OCI-LY1 (cell line): ENCODE results near the gene MTMR3.

Experiments used
- H2AFZ ChIP-seq: fragments of 200-600 bp; sonication (generic), shearing (Covaris generic); 2 replicates; pipeline ENCODE4 v1.6.0; 2014; ENCODE audit warnings: antibody characterized with exemption, mild to moderate bottlenecking, low read length
- H3F3A ChIP-seq: fragments of 200-600 bp; sonication (generic), shearing (Covaris generic); 2 replicates; pipeline ENCODE4 v1.6.0; 2014; ENCODE audit warnings: mild to moderate bottlenecking, antibody characterized with exemption, low read length, moderate library complexity; ENCODE audit not compliant: insufficient read depth
- H3K27ac ChIP-seq: fragments of 200-600 bp; sonication (generic); 2 replicates; pipeline ENCODE4 v1.5.1; 2014; ENCODE audit warnings: low read length, mixed run types, mild to moderate bottlenecking, low read depth; ENCODE audit not compliant: poor library complexity, severe bottlenecking
- H3K27me3 ChIP-seq: fragments of 200-600 bp; sonication (generic); 2 replicates; pipeline ENCODE4 v1.6.0; 2014; ENCODE audit warnings: antibody characterized with exemption, mild to moderate bottlenecking, low read length, moderate library complexity; ENCODE audit not compliant: insufficient read depth
- H3K36me3 ChIP-seq: fragments of 200-600 bp; sonication (generic); 2 replicates; pipeline ENCODE4 v1.6.1; 2014; ENCODE audit warnings: mild to moderate bottlenecking, antibody characterized with exemption, low read length, moderate library complexity, mixed read lengths; ENCODE audit not compliant: insufficient read depth
- H3K4me1 ChIP-seq: fragments of 200-600 bp; sonication (generic); 2 replicates; pipeline ENCODE4 v1.5.1; 2014; ENCODE audit warnings: mild to moderate bottlenecking, low read length, moderate library complexity; ENCODE audit not compliant: insufficient read depth, severe bottlenecking
- H3K4me2 ChIP-seq: fragments of 200-600 bp; sonication (generic), shearing (Covaris generic); 2 replicates; pipeline ENCODE4 v1.6.1; 2014; ENCODE audit warnings: low read length
- H3K4me3 ChIP-seq: fragments of 200-600 bp; sonication (generic); 2 replicates; pipeline ENCODE4 v1.5.1; 2014; ENCODE audit warnings: low read length, low read depth, mild to moderate bottlenecking, mixed read lengths; ENCODE audit not compliant: poor library complexity, severe bottlenecking
- H3K79me2 ChIP-seq: fragments of 200-600 bp; shearing (Covaris generic); 2 replicates; pipeline ENCODE4 v1.6.1; 2016; ENCODE audit warnings: mixed run types, low read length, mixed read lengths; ENCODE audit not compliant: insufficient read depth
- H3K9ac ChIP-seq: fragments of 200-600 bp; sonication (generic), shearing (Covaris generic); 2 replicates; pipeline ENCODE4 v1.6.1; 2014; ENCODE audit warnings: mild to moderate bottlenecking, low read length, mixed read lengths
- H3K9me2 ChIP-seq: fragments of 200-600 bp; sonication (generic), shearing (Covaris generic); 2 replicates; pipeline ENCODE4 v1.6.1; 2014; ENCODE audit warnings: low read depth, mild to moderate bottlenecking, low read length, mixed read lengths
- H3K9me3 ChIP-seq: fragments of 200-600 bp; shearing (Covaris generic); 2 replicates; pipeline ENCODE4 v1.6.1; 2014; ENCODE audit warnings: low read length, mixed read lengths
- H4K20me1 ChIP-seq: fragments of 200-600 bp; sonication (generic), shearing (Covaris generic); 2 replicates; pipeline ENCODE4 v1.6.0; 2016; ENCODE audit warnings: mild to moderate bottlenecking, low read length; ENCODE audit not compliant: insufficient read depth
- CTCF ChIP-seq: fragments of 200-600 bp; sonication (generic), shearing (Covaris generic); IDR thresholded peaks from 2 replicates; pipeline ENCODE4 v1.5.1; 2017; ENCODE audit warnings: mild to moderate bottlenecking, antibody characterized with exemption, low read length, moderate library complexity, mixed read lengths
- EZH2 ChIP-seq: fragments of 200-600 bp; sonication (generic), shearing (Covaris generic); IDR thresholded peaks from 2 replicates; pipeline ENCODE4 v1.8.0; 2017; ENCODE audit warnings: borderline replicate concordance, mixed run types, mild to moderate bottlenecking, antibody characterized with exemption, low read length, moderate library complexity, mixed read lengths

Gene MTMR3

DNA sequence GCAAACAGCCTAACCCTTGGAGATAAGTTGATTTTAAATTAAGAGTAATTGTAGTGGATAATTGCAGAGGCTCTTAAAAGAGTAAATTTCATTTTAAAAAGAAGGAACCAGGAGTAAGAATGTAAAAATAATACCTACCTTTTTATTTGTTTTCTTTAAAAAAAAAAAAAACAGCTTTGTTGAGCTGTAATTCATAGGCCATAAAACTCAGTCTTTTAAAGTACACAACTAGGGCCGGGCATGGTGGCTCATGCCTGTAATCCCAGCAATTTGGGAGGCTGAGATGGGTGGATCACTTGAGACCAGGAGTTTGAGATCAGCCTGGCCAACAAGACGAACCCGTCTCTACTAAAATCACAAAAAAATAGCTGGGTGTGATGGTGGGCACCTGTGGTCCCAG is 42.4 kb downstream of the MTMR3 start:
- no peaks in the 10 kb centered on the region for H3K27me3 ChIP-seq
- no peak overlapping the region for H2AFZ ChIP-seq
- peaks cover 7% of the 10 kb centered on the region for H3K9me3 ChIP-seq
- no peaks in the 10 kb centered on the region for H3K9me2 ChIP-seq
- no peak overlapping the region for H3K9ac ChIP-seq
- H3K79me2 ChIP-seq, result 0 out of 2 replicates have a peak, but pooled peaks cover 11% of the 10 kb centered on the region
- H3K4me2 ChIP-seq, result no peak overlapping the region
- H4K20me1 ChIP-seq, result no peaks in the 10 kb centered on the region
- no peaks in the 10 kb centered on the region for H3K36me3 ChIP-seq
- no peak overlapping the region for H3K27ac ChIP-seq
- H3K4me3 ChIP-seq, result no peak overlapping the region
- H3F3A ChIP-seq, result no peaks in the 10 kb centered on the region
- no peak for TF ChIP-seq CTCF
- TF ChIP-seq EZH2, result no peak
- H3K4me1 ChIP-seq, result no peaks in the 10 kb centered on the region

GRCh38 chr22:29926057-29926456 is 43.1 kb downstream of the MTMR3 start:
- no peaks in the 10 kb centered on the region for H3F3A ChIP-seq
- 0 out of 2 replicates have a peak, but pooled peaks cover 11% of the 10 kb centered on the region for H3K79me2 ChIP-seq
- no peak overlapping the region for H3K27ac ChIP-seq
- H3K4me3 ChIP-seq, result no peak overlapping the region
- H3K9me2 ChIP-seq, result no peaks in the 10 kb centered on the region
- no peaks in the 10 kb centered on the region for H3K4me1 ChIP-seq
- no peak overlapping the region for H2AFZ ChIP-seq
- no peak for TF ChIP-seq EZH2
- TF ChIP-seq CTCF, result no peak
- H3K9ac ChIP-seq, result no peak overlapping the region
- no peaks in the 10 kb centered on the region for H3K36me3 ChIP-seq
- H4K20me1 ChIP-seq, result no peaks in the 10 kb centered on the region
- peaks cover 7% of the 10 kb centered on the region for H3K9me3 ChIP-seq
- no peaks in the 10 kb centered on the region for H3K27me3 ChIP-seq
- no peak overlapping the region for H3K4me2 ChIP-seq

- Histone ChIP-seq H3K4me2 (no peak overlapping the region), H3K79me2 (peaks cover 5% of the 10 kb centered on the region; the same call in 1 of the 2 replicates), H3K9ac (no peak overlapping the region)
Observed at GRCh38 chr22:29932136-29932535, 49.2 kb downstream of the MTMR3 start.

More at GRCh38 chr22:29932136-29932535, 49.2 kb downstream of the MTMR3 start:
- Histone ChIP-seq H3K4me1 (no peaks in the 10 kb centered on the region), H3K27me3 (no peaks in the 10 kb centered on the region), H3K36me3 (no peaks in the 10 kb centered on the region), H3F3A (no peaks in the 10 kb centered on the region), H3K27ac (no peak overlapping the region), H3K9me3 (peaks cover 1% of the 10 kb centered on the region; the same call in 1 of the 2 replicates), H4K20me1 (0 out of 2 replicates have a peak, but pooled peaks cover 3% of the 10 kb centered on the region), H3K4me3 (no peak overlapping the region), H2AFZ (no peak overlapping the region), H3K9me2 (no peaks in the 10 kb centered on the region)
- no peak for TF ChIP-seq CTCF
- TF ChIP-seq EZH2, result no peak
